ENCODE measurements around the gene DRD3.

The DRD3 gene

GRCh38 chr3:114128231-114128630, 50.6 kb downstream of the DRD3 start:
- no peaks in the 10 kb centered on the region for H3K4me1 ChIP-seq (ENCODE audit: control insufficient read depth, insufficient read depth, low read length)
- POLR2A ChIA-PET = interaction anchor here (0.7 kb wide), 1 partner anchor 27 kb away, joined by 3 read pairs; no protein-coding TSS in a partner anchor
- no peaks in the 10 kb centered on the region for H3K36me3 ChIP-seq (ENCODE audit: control insufficient read depth in 2 of 2, insufficient read depth in 1 of 2, low read length in 2 of 2)
- H3K4me3 ChIP-seq (ENCODE audit: low read depth, low read length) = no peak overlapping the region
- no peaks in the 10 kb centered on the region for H3K9me3 ChIP-seq (ENCODE audit: control insufficient read depth, insufficient read depth, low read depth, low read length)
- CTCF ChIA-PET = no interaction called here
- no peak overlapping the region for H3K27ac ChIP-seq (ENCODE audit: extremely low read depth, low read depth, low read length)
- TF ChIP-seq ZNF350 (tag by site-specific recombination; IDR thresholded peaks at IDR 0.05) (no peak), ZSCAN23 (tag by site-specific recombination; IDR thresholded peaks at IDR 0.05) (no peak), ZNF426 (tag by site-specific recombination; IDR thresholded peaks at IDR 0.05) (no peak), HOXC10 (CRISPR knock-in tag; IDR thresholded peaks at IDR 0.05) (no peak), ZNF423 (tag by site-specific recombination; IDR thresholded peaks at IDR 0.05) (no peak), ZNF843 (tag by site-specific recombination; IDR thresholded peaks at IDR 0.05) (no peak), ZNF561 (tag by site-specific recombination; IDR thresholded peaks at IDR 0.05; ENCODE audit: borderline replicate concordance) (no peak), RBAK (tag by site-specific recombination; IDR thresholded peaks at IDR 0.05) (no peak)

- POLR2A ChIA-PET = no interaction called here
- CTCF ChIA-PET = no interaction called here
- Histone ChIP-seq H3K27ac (ENCODE audit: extremely low read depth, low read depth, low read length) (no peak overlapping the region), H3K36me3 (ENCODE audit: control insufficient read depth in 2 of 2, insufficient read depth in 1 of 2, low read length in 2 of 2) (no peaks in the 10 kb centered on the region), H3K4me3 (ENCODE audit: low read depth, low read length) (no peak overlapping the region), H3K9me3 (ENCODE audit: control insufficient read depth, insufficient read depth, low read depth, low read length) (no peaks in the 10 kb centered on the region), H3K4me1 (ENCODE audit: control insufficient read depth, insufficient read depth, low read length) (no peaks in the 10 kb centered on the region)
- TF ChIP-seq ZNF571 (tag by site-specific recombination; IDR thresholded peaks at IDR 0.05) = no peak
- TF ChIP-seq TCF7L2 (IDR thresholded peaks at IDR 0.05; ENCODE audit: borderline replicate concordance, low read depth, low read length) = no peak
- TF ChIP-seq REST (tag by site-specific recombination; IDR thresholded peaks at IDR 0.05) = no peak
- TF ChIP-seq ZNF155 (tag by site-specific recombination; IDR thresholded peaks at IDR 0.05) = no peak
- no peak for TF ChIP-seq GLIS2 (tag by site-specific recombination; IDR thresholded peaks at IDR 0.05)
- no peak for TF ChIP-seq ZBTB8A (tag by site-specific recombination; IDR thresholded peaks at IDR 0.05)
- TF ChIP-seq ZNF221 (tag by site-specific recombination; IDR thresholded peaks at IDR 0.05; ENCODE audit: borderline replicate concordance) = no peak
- no peak for TF ChIP-seq ZFP69B (tag by site-specific recombination; IDR thresholded peaks at IDR 0.05)
- TF ChIP-seq ZNF561 (tag by site-specific recombination; IDR thresholded peaks at IDR 0.05; ENCODE audit: borderline replicate concordance) = no peak
- TF ChIP-seq ZNF768 (tag by site-specific recombination; IDR thresholded peaks at IDR 0.05) = no peak
- no peak for TF ChIP-seq BCL6B (tag by site-specific recombination; IDR thresholded peaks at IDR 0.05)
- no peak for TF ChIP-seq ZNF280D (tag by site-specific recombination; IDR thresholded peaks at IDR 0.05)
- no peak for TF ChIP-seq ZNF202 (tag by site-specific recombination; IDR thresholded peaks at IDR 0.05; ENCODE audit: borderline replicate concordance)
- no peak for TF ChIP-seq YY1 (tag by site-specific recombination; IDR thresholded peaks at IDR 0.05)
- no peak for TF ChIP-seq MZF1 (tag by site-specific recombination; IDR thresholded peaks at IDR 0.05; ENCODE audit: borderline replicate concordance)
Measured at GRCh38 chr3:114127517-114127916, 51.3 kb downstream of the DRD3 start.
